IMR-90 (cell line): ENCODE data around the gene ITM2B. TPM values are rescaled to one million over a fixed set of nuclear protein-coding genes. Genes with fewer than 3 reads are reported as not detected.

Source experiments
- ATAC-seq: fragments of 200-7000 bp; cut with Tn5 transposase; 2 replicates; pipeline ENCODE4 v1.9.1; 2020; ENCODE audit warnings: low read depth, mild to moderate bottlenecking, moderate library complexity
- BruUV-seq: library from RNA; stranded (reverse); fragments of 400-500 nt; replicated peaks from 2 replicates; lab custom pipeline; 2021; lab: Mats Ljungman, UMichigan
- CTCF ChIA-PET: fragments of 300-600 bp; formaldehyde crosslinking; extraction: SDS; loops from one replicate; lab custom pipeline; 2021; ENCODE audit warnings: antibody characterized with exemption; lab: Yijun Ruan, JAX
- POLR2A ChIA-PET: fragments of 300-600 bp; sonication (Branson Sonifier 250); formaldehyde crosslinking; loops from one replicate; lab custom pipeline; 2022; ENCODE audit warnings: antibody characterized with exemption; ENCODE audit not compliant: unreplicated experiment; lab: Charles Lee
- DNase-seq: peaks from one replicate; pipeline ENCODE4 v3.0.0; 2013
- H2AFZ ChIP-seq: replicated peaks from 2 replicates; pipeline ENCODE3; 2013; ENCODE audit warnings: low read length, mild to moderate bottlenecking; ENCODE audit not compliant: poor library complexity
- H2AK5ac ChIP-seq: 2 replicates; pipeline ENCODE4 v1.6.1; 2013; ENCODE audit warnings: low read depth, low read length, inconsistent platforms
- H2AK9ac ChIP-seq: replicated peaks from 2 replicates; pipeline ENCODE3; 2013; ENCODE audit warnings: mild to moderate bottlenecking, low read depth, low read length, moderate library complexity; ENCODE audit not compliant: poor library complexity
- H2BK120ac ChIP-seq: 2 replicates; pipeline ENCODE4 v1.6.1; 2013; ENCODE audit warnings: low read depth, low read length, inconsistent platforms
- H2BK15ac ChIP-seq: 3 replicates; pipeline ENCODE4 v1.6.1; 2013; ENCODE audit warnings: low read depth, low read length, inconsistent platforms
- H2BK20ac ChIP-seq: 2 replicates; pipeline ENCODE4 v1.6.1; 2013; ENCODE audit warnings: low read depth, mild to moderate bottlenecking, inconsistent platforms, low read length, moderate library complexity
- H2BK5ac ChIP-seq: 2 replicates; pipeline ENCODE4 v1.6.1; 2013; ENCODE audit warnings: mild to moderate bottlenecking, low read depth, low read length, inconsistent platforms; ENCODE audit not compliant: poor library complexity, severe bottlenecking
- H3K14ac ChIP-seq: replicated peaks from 2 replicates; pipeline ENCODE4 v1.6.1; 2013; ENCODE audit warnings: low read depth, low read length, inconsistent platforms
- H3K18ac ChIP-seq: 2 replicates; pipeline ENCODE4 v1.6.1; 2013; ENCODE audit warnings: low read depth, low read length, control low read depth
- H3K23ac ChIP-seq: 2 replicates; pipeline ENCODE4 v1.6.1; 2013; ENCODE audit warnings: low read depth, low read length, inconsistent platforms
- H3K27ac ChIP-seq: 2 replicates; pipeline ENCODE4 v1.5.1; 2013; ENCODE audit warnings: mild to moderate bottlenecking, control low read depth, low read length; ENCODE audit not compliant: insufficient read depth
- H3K27me3 ChIP-seq: 2 replicates; pipeline ENCODE4 v1.6.1; 2013; ENCODE audit warnings: low read length; ENCODE audit not compliant: control insufficient read depth, insufficient read depth
- H3K36me3 ChIP-seq: 2 replicates; pipeline ENCODE4 v1.6.1; 2013; ENCODE audit warnings: low read length, mixed read lengths; ENCODE audit not compliant: control insufficient read depth, insufficient read depth
- H3K4ac ChIP-seq: 2 replicates; pipeline ENCODE4 v1.6.1; 2013; ENCODE audit warnings: low read depth, low read length, inconsistent platforms
- H3K4me1 ChIP-seq: 2 replicates; pipeline ENCODE4 v1.6.1; 2013; ENCODE audit warnings: low read length, mixed read lengths; ENCODE audit not compliant: control insufficient read depth, insufficient read depth
- H3K4me2 ChIP-seq: 2 replicates; pipeline ENCODE4 v1.6.1; 2013; ENCODE audit warnings: low read depth, mild to moderate bottlenecking, control low read depth, low read length, moderate library complexity
- H3K4me3 ChIP-seq: 2 replicates; pipeline ENCODE4 v1.5.1; 2013; ENCODE audit warnings: low read depth, mild to moderate bottlenecking, control low read depth, low read length, moderate library complexity; ENCODE audit not compliant: insufficient read depth
- H3K56ac ChIP-seq: 2 replicates; pipeline ENCODE4 v1.6.1; 2013; ENCODE audit warnings: low read length, inconsistent platforms; ENCODE audit not compliant: insufficient read depth; ENCODE audit errors: extremely low read depth
- H3K79me1 ChIP-seq, 2 experiments: 2 replicates each; pipeline ENCODE4 v1.6.1; 2013; ENCODE audit warnings: low read length in 2 of 2, inconsistent platforms in 1 of 2, low read depth in 1 of 2
- H3K9ac ChIP-seq: 2 replicates; pipeline ENCODE4 v1.6.1; 2013; ENCODE audit warnings: low read depth, low read length, control low read depth
- H3K9me1 ChIP-seq: 2 replicates; pipeline ENCODE4 v1.6.1; 2013; ENCODE audit warnings: low read length, inconsistent platforms; ENCODE audit not compliant: insufficient read depth
- H3K9me3 ChIP-seq: 2 replicates; pipeline ENCODE4 v1.6.1; 2013; ENCODE audit warnings: low read length; ENCODE audit not compliant: control insufficient read depth, insufficient read depth
- H4K20me1 ChIP-seq: 2 replicates; pipeline ENCODE4 v1.6.1; 2013; ENCODE audit warnings: low read length, inconsistent platforms; ENCODE audit not compliant: insufficient read depth
- H4K5ac ChIP-seq: 2 replicates; pipeline ENCODE4 v1.6.1; 2013; ENCODE audit warnings: mild to moderate bottlenecking, low read depth, low read length, control low read depth
- H4K8ac ChIP-seq, 2 experiments: 2 replicates each; pipeline ENCODE4 v1.6.1; 2013; ENCODE audit warnings: low read depth in 2 of 2, low read length in 2 of 2, control low read depth in 1 of 2, inconsistent platforms in 1 of 2
- H4K91ac ChIP-seq: 2 replicates; pipeline ENCODE4 v1.6.1; 2013; ENCODE audit warnings: low read depth, low read length, inconsistent platforms; ENCODE audit not compliant: insufficient read depth
- BHLHE40 ChIP-seq: fragments of 150-350 bp; IDR thresholded peaks from 2 replicates; pipeline ENCODE4 v1.6.1; 2016; ENCODE audit warnings: mild to moderate bottlenecking, low read depth, low read length
- CEBPB ChIP-seq: IDR thresholded peaks from 2 replicates; pipeline ENCODE4 v1.6.1; 2012; ENCODE audit warnings: low read depth, low read length, improper control_type of control experiment
- CHD1 ChIP-seq: IDR thresholded peaks from 2 replicates; pipeline ENCODE4 v1.6.1; 2012; ENCODE audit warnings: low read depth, low read length, improper control_type of control experiment
- ELK1 ChIP-seq: fragments of 150-350 bp; IDR thresholded peaks from 2 replicates; pipeline ENCODE4 v1.6.1; 2016; ENCODE audit warnings: low read depth, mild to moderate bottlenecking, low read length, moderate library complexity, borderline replicate concordance
- FOS ChIP-seq: fragments of 150-350 bp; IDR thresholded peaks from 2 replicates; pipeline ENCODE4 v1.6.1; 2016; ENCODE audit warnings: low read depth, low read length
- MAZ ChIP-seq: IDR thresholded peaks from 2 replicates; pipeline ENCODE4 v1.6.1; 2012; ENCODE audit warnings: low read depth, mild to moderate bottlenecking, low read length, improper control_type of control experiment, moderate library complexity, borderline replicate concordance
- MXI1 ChIP-seq: IDR thresholded peaks from 2 replicates; pipeline ENCODE4 v1.6.1; 2012; ENCODE audit warnings: low read depth, mild to moderate bottlenecking, low read length, moderate library complexity, borderline replicate concordance
- NFE2L2 ChIP-seq: fragments of 150-350 bp; IDR thresholded peaks from 2 replicates; pipeline ENCODE4 v1.6.1; 2016; ENCODE audit warnings: low read depth, mild to moderate bottlenecking, low read length
- RAD21 ChIP-seq: IDR thresholded peaks from 2 replicates; pipeline ENCODE4 v1.6.1; 2012; ENCODE audit warnings: low read length, improper control_type of control experiment
- RCOR1 ChIP-seq: IDR thresholded peaks from 2 replicates; pipeline ENCODE4 v1.6.1; 2012; ENCODE audit warnings: mild to moderate bottlenecking, low read length, improper control_type of control experiment; ENCODE audit not compliant: insufficient replicate concordance
- RFX5 ChIP-seq: IDR thresholded peaks from 2 replicates; pipeline ENCODE4 v1.8.0; 2012; ENCODE audit warnings: low read depth, mild to moderate bottlenecking, low read length, moderate library complexity
- SMC3 ChIP-seq: fragments of 150-350 bp; IDR thresholded peaks from 2 replicates; pipeline ENCODE4 v1.6.1; 2016; ENCODE audit warnings: low read depth, mild to moderate bottlenecking, antibody characterized with exemption, low read length, moderate library complexity
- WGBS, 2 experiments: methylation state at CpG; one replicate each; pipeline versions ENCODE4 v1.1.5 to v1.1.7; 2013; ENCODE audit warnings: missing lambda C conversion rate in 2 of 2; ENCODE audit not compliant: insufficient read length in 1 of 2; ENCODE audit errors: extremely low coverage in 2 of 2; 5-methylcytosine and 5-hydroxymethylcytosine counted together
- dilution Hi-C: fragments of 300-500 bp; cut with HindIII; formaldehyde crosslinking; loops from one replicate; pipeline ENCODE4 v1.14.3; 2018; ENCODE audit warnings: low sequenced_read_pairs; ENCODE audit not compliant: unreplicated experiment
- in situ Hi-C: fragments of 300-500 bp; cut with MboI; formaldehyde crosslinking; loops from 3 replicates; pipeline ENCODE4 v1.14.3; 2019; ENCODE audit warnings: low sequenced_read_pairs, inconsistent platforms, mixed read lengths
- intact Hi-C: fragments of 100-400 bp; cut with micrococcal nuclease; formaldehyde crosslinking; loops from 2 replicates; pipeline ENCODE4 v1.10.0; 2022
- polyA plus RNA-seq, 3 experiments: library from polyadenylated mRNA; depleted of rRNA; stranded (reverse); fragments of >200 nt; gene quantifications; 2 replicates each; pipeline ENCODE4 v1.2.3, GENCODE V29; 2012; ENCODE audit warnings: low replicate concordance in 1 of 3
- total RNA-seq: library from RNA; depleted of rRNA; stranded (reverse); fragments of >200 nt; gene quantifications from 2 replicates; pipeline ENCODE4 v1.2.3, GENCODE V29; 2012
- TF ChIP-seq, protein P1 (sequence below): conservative IDR thresholded peaks from 2 replicates; pipeline ENCODE4 v1.5.1; 2012; ENCODE audit warnings: mild to moderate bottlenecking, low read depth, low read length, improper control_type of control experiment
- TF ChIP-seq, protein P2 (sequence below): fragments of 150-350 bp; IDR thresholded peaks from 2 replicates; pipeline ENCODE4 v1.6.1; 2017; ENCODE audit warnings: mild to moderate bottlenecking, antibody characterized with exemption, low read length, low read depth

Gene ITM2B
- total and polyA plus RNA-seq, 2 of the 4 experiments (the other 2 are of a cell fraction), result 51.1 to 158 TPM

GRCh38 chr13:48278806-48279205, 45.8 kb downstream of the ITM2B start:
- no peak overlapping the region for H4K91ac ChIP-seq
- H2BK5ac ChIP-seq, result no peak overlapping the region
- no peak overlapping the region for H3K23ac ChIP-seq
- no peak overlapping the region for H2BK20ac ChIP-seq
- no peak for ATAC-seq
- ChIA-PET CTCF (interaction anchor here (0.7 kb wide), 1 partner anchor 10 kb away, joined by 4 read pairs; no protein-coding TSS in a partner anchor), POLR2A (no interaction called here)
- dilution Hi-C loops (no loop called here), intact Hi-C loops (no loop called here), in situ Hi-C loops (no loop called here)
- no peaks in the 10 kb centered on the region for H3K4me1 ChIP-seq
- TF ChIP-seq ELK1 (no peak), SMC3 (no peak), MXI1 (no peak), BHLHE40 (no peak), CEBPB (no peak), MAZ (no peak), CHD1 (no peak), RAD21 (no peak), RCOR1 (no peak), RFX5 (no peak), NFE2L2 (no peak), FOS (no peak)
- TF ChIP-seq, protein P1, sequence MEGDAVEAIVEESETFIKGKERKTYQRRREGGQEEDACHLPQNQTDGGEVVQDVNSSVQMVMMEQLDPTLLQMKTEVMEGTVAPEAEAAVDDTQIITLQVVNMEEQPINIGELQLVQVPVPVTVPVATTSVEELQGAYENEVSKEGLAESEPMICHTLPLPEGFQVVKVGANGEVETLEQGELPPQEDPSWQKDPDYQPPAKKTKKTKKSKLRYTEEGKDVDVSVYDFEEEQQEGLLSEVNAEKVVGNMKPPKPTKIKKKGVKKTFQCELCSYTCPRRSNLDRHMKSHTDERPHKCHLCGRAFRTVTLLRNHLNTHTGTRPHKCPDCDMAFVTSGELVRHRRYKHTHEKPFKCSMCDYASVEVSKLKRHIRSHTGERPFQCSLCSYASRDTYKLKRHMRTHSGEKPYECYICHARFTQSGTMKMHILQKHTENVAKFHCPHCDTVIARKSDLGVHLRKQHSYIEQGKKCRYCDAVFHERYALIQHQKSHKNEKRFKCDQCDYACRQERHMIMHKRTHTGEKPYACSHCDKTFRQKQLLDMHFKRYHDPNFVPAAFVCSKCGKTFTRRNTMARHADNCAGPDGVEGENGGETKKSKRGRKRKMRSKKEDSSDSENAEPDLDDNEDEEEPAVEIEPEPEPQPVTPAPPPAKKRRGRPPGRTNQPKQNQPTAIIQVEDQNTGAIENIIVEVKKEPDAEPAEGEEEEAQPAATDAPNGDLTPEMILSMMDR, result no peak
- TF ChIP-seq, protein P2, sequence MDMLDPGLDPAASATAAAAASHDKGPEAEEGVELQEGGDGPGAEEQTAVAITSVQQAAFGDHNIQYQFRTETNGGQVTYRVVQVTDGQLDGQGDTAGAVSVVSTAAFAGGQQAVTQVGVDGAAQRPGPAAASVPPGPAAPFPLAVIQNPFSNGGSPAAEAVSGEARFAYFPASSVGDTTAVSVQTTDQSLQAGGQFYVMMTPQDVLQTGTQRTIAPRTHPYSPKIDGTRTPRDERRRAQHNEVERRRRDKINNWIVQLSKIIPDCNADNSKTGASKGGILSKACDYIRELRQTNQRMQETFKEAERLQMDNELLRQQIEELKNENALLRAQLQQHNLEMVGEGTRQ, result no peak
- BruUV-seq, result no TSS peak
- no peak overlapping the region for H3K56ac ChIP-seq
- no peak overlapping the region for H3K9ac ChIP-seq
- H3K9me1 ChIP-seq, result no peaks in the 10 kb centered on the region
- no peak overlapping the region for H2BK15ac ChIP-seq
- no peak overlapping the region for H3K27ac ChIP-seq
- WGBS, 2 experiments, result no CpG with 5 or more reads among the region's 2 CpGs
- no peaks in the 10 kb centered on the region for H4K20me1 ChIP-seq
- no peak overlapping the region for H4K5ac ChIP-seq
- H2BK120ac ChIP-seq, result no peak overlapping the region
- no peak overlapping the region for H3K4me3 ChIP-seq
- no peak overlapping the region for H2AFZ ChIP-seq
- no peak overlapping the region for H3K14ac ChIP-seq
- no peak overlapping the region for H3K4me2 ChIP-seq
- no peak overlapping the region for H3K18ac ChIP-seq
- no peak overlapping the region for H2AK9ac ChIP-seq
- no peak overlapping the region for H3K4ac ChIP-seq
- no peaks in the 10 kb centered on the region for H3K36me3 ChIP-seq
- H3K27me3 ChIP-seq, result no peaks in the 10 kb centered on the region
- no peaks in the 10 kb centered on the region for H3K79me1 ChIP-seq
- H4K8ac ChIP-seq, result no peak overlapping the region
- H3K9me3 ChIP-seq, result no peaks in the 10 kb centered on the region
- no peak overlapping the region for H2AK5ac ChIP-seq
- no peak for DNase-seq
